Ascending aorta (tissue), 2 donors: ENCODE measurements around the gene UAP1. TPM values are rescaled to one million over a fixed set of nuclear protein-coding genes. Genes with fewer than 3 reads are reported as not detected.

Source experiments
- DNase-seq, 2 donors: peaks; one replicate each; pipeline ENCODE4 v3.0.0-alpha.2; 2019; ENCODE audit warnings: low spot score in 2 of 2
- H3K27ac ChIP-seq, 2 donors: fragments of 200-600 bp; sonication (generic); one replicate each; pipeline ENCODE4 v1.5.1; 2016 to 2017; ENCODE audit warnings: mild to moderate bottlenecking in 1 of 2
- H3K27me3 ChIP-seq: fragments of 200-600 bp; sonication (generic); one replicate; pipeline ENCODE4 v1.5.1; 2017
- H3K36me3 ChIP-seq, 2 donors: fragments of 200-600 bp; sonication (generic); one replicate each; pipeline ENCODE4 v1.5.1; 2016
- H3K4me1 ChIP-seq, 2 donors: fragments of 200-600 bp; sonication (generic); one replicate each; pipeline ENCODE4 v1.5.1; 2016 to 2017; ENCODE audit warnings: mild to moderate bottlenecking in 1 of 2
- H3K4me3 ChIP-seq, 2 donors: fragments of 200-600 bp; sonication (generic); one replicate each; pipeline ENCODE4 v1.5.1; 2016 to 2017; ENCODE audit warnings: mild to moderate bottlenecking in 1 of 2
- H3K9me3 ChIP-seq, 2 donors: fragments of 200-600 bp; sonication (generic); one replicate each; pipeline ENCODE4 v1.5.1; 2016
- intact Hi-C: fragments of 100-400 bp; cut with DNase I; formaldehyde crosslinking; loops from one replicate; pipeline ENCODE4 v1.15.1; 2023
- total RNA-seq: library from RNA; depleted of rRNA; stranded (reverse); fragments of >200 nt; gene quantifications from one replicate; pipeline ENCODE4 v1.1.0, GENCODE V29; 2016
- TF ChIP-seq, protein P1 (sequence below), 3 experiments: fragments of 200-600 bp in 2 of 3; fragments of 450-650 bp in 1 of 3; sonication (generic) in 2 of 3; IDR thresholded peaks; one replicate each; pipeline ENCODE4 v1.5.1; 2016 to 2019; ENCODE audit warnings: antibody characterized with exemption in 3 of 3, mild to moderate bottlenecking in 1 of 3, moderate library complexity in 1 of 3

UAP1 gene
- total RNA-seq, 1 donor from 2014 or later: 32.7 TPM

DNA sequence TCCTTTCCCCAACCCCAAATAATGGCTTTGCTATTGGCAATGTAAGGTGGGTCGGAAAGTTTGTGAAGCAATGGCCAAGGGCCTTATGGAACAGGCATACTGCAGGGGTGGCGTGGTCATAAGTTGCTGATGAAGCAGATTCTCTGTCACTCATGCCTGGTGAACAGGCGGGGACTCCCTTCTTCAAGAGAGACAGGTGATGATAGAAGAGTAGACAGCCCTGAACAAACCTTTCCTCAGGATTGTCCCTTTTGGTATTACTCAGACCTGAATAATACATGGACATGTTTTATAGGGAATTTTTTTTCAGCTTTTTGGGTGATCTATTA, 83.4 kb downstream of the UAP1 start:
- Histone ChIP-seq H3K9me3 (no peaks in the 10 kb centered on the region), H3K27me3 (no peaks in the 10 kb centered on the region), H3K4me1 (no peaks in the 10 kb centered on the region), H3K4me3 (no peak overlapping the region), H3K27ac (no peak overlapping the region), H3K36me3 (no peaks in the 10 kb centered on the region)
- TF ChIP-seq, protein P1, sequence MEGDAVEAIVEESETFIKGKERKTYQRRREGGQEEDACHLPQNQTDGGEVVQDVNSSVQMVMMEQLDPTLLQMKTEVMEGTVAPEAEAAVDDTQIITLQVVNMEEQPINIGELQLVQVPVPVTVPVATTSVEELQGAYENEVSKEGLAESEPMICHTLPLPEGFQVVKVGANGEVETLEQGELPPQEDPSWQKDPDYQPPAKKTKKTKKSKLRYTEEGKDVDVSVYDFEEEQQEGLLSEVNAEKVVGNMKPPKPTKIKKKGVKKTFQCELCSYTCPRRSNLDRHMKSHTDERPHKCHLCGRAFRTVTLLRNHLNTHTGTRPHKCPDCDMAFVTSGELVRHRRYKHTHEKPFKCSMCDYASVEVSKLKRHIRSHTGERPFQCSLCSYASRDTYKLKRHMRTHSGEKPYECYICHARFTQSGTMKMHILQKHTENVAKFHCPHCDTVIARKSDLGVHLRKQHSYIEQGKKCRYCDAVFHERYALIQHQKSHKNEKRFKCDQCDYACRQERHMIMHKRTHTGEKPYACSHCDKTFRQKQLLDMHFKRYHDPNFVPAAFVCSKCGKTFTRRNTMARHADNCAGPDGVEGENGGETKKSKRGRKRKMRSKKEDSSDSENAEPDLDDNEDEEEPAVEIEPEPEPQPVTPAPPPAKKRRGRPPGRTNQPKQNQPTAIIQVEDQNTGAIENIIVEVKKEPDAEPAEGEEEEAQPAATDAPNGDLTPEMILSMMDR (IDR thresholded peaks at IDR 0.05): no peak
- DNase-seq: no peak
- intact Hi-C loops: no loop called here

DNA sequence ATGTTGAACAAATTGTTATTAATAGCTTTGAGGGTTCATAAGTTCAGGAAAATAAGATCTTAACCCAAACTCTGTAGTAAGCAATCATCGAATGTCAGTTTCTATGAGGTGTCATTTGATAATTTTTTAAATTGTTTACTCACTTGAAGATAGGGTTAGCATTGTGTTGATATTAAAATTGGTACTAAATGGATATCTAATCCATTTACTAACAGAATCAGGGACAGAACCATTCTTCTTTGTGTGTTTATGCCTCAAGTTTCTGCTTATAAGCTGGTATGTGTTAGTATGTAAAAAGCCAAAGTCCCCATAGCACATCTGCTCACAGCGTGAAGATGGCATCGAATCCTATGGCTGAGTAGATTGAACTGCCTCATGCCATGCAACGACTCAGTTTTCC, 84.1 kb downstream of the UAP1 start:
- no peak for DNase-seq
- no peaks in the 10 kb centered on the region for H3K36me3 ChIP-seq
- intact Hi-C loops: no loop called here
- no peaks in the 10 kb centered on the region for H3K9me3 ChIP-seq
- TF ChIP-seq, protein P1 (IDR thresholded peaks at IDR 0.05): no peak
- no peak overlapping the region for H3K4me3 ChIP-seq
- no peaks in the 10 kb centered on the region for H3K4me1 ChIP-seq
- no peak overlapping the region for H3K27ac ChIP-seq
- no peaks in the 10 kb centered on the region for H3K27me3 ChIP-seq

DNA sequence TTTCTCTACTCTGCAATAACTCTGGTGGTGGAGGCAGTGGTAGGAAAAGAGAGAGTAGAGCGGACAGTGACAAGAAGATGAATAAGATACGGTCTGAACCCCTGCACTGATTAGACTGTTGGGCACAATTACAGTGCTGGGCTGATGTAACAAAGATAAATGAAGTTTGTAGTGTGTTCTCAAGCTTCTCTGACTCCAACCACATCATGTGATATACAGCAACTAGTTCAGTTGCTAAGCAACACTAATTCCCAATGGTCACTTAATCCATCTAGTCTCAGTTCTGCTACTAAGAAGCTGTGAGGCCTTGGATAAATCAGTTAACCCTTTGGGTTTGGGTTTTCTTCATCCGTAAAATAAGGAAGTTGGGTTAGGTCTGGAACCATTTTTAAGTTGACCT, 88.1 kb downstream of the UAP1 start:
- DNase-seq: no peak
- no peaks in the 10 kb centered on the region for H3K36me3 ChIP-seq
- no peaks in the 10 kb centered on the region for H3K27me3 ChIP-seq
- TF ChIP-seq, protein P1 (IDR thresholded peaks at IDR 0.05): no peak
- intact Hi-C loops: no loop called here
- no peak overlapping the region for H3K27ac ChIP-seq
- H3K9me3 ChIP-seq: no peaks in the 10 kb centered on the region
- H3K4me3 ChIP-seq: no peak overlapping the region
- no peaks in the 10 kb centered on the region for H3K4me1 ChIP-seq

Other genes starting within 250 kb of the UAP1 start
- gene SPATA46, start 184.9 kb upstream of the UAP1 start, total RNA-seq: not detected
- gene C1orf226, start 180.0 kb upstream of the UAP1 start, total RNA-seq: 0.85 TPM
- not detected for gene SH2D1B, start 149.6 kb upstream of the UAP1 start, total RNA-seq
- 13.6 TPM for gene UHMK1, start 63.9 kb upstream of the UAP1 start, total RNA-seq
- gene DDR2, start 70.7 kb downstream of the UAP1 start, total RNA-seq: 77.9 TPM
- gene HSD17B7, start 229.0 kb downstream of the UAP1 start, total RNA-seq: 6.6 TPM